Measurements from ENCODE around the gene ZDHHC19.
"Not testable (repeated sequence)": the region's sequence is repeated elsewhere in the genome, so short reads cannot be mapped to it uniquely, and the experiment has no call there.

ZDHHC19 gene

GRCh38 chr3:196210673-196211556 lies at the start of gene ZDHHC19:
ZDHHC19 (minus strand) TSS chr3:196211400; CDS start chr3:196211315, 85 bp downstream.
- H3K4me1 Mint-ChIP-seq (ENCODE audit: low read depth), result peaks cover 8% of the 10 kb centered on the region
- H3K9me3 Mint-ChIP-seq (ENCODE audit: low read depth), result no peaks in the 10 kb centered on the region
- no peak within 1 kb of the TSS for H3K4me3 Mint-ChIP-seq
- no peaks in the 10 kb centered on the region for H3K36me3 Mint-ChIP-seq
- no peak within 1 kb of the TSS for H3K27ac Mint-ChIP-seq
- no peaks in the 10 kb centered on the region for H3K27me3 Mint-ChIP-seq

DNA sequence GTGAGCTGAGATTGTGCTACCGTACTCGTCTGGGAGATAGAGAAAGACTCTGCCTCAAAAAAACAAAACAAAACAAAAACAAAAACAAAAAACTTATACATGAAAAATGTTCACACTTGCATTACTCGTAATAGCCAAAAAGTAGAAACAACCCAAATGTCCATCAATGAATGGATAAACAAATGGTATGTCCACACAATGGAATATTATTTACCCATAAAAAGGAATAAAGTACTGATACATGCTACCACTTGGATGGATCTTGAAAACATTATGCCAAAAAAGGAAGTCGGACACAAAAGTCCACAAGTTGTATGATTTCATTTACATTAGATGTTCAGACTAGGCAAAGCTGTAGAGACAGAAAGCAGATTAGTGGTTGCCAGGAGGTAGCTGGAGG lies 49.6 kb upstream of the ZDHHC19 start:
- no peak overlapping the region for H3K4me3 Mint-ChIP-seq
- no peak overlapping the region for H3K27ac Mint-ChIP-seq
- peaks cover 2% of the 10 kb centered on the region for H3K4me1 Mint-ChIP-seq (ENCODE audit: low read depth)
- H3K9me3 Mint-ChIP-seq (ENCODE audit: low read depth), result no peaks in the 10 kb centered on the region
- no peaks in the 10 kb centered on the region for H3K27me3 Mint-ChIP-seq
- peaks cover 11% of the 10 kb centered on the region for H3K36me3 Mint-ChIP-seq

DNA sequence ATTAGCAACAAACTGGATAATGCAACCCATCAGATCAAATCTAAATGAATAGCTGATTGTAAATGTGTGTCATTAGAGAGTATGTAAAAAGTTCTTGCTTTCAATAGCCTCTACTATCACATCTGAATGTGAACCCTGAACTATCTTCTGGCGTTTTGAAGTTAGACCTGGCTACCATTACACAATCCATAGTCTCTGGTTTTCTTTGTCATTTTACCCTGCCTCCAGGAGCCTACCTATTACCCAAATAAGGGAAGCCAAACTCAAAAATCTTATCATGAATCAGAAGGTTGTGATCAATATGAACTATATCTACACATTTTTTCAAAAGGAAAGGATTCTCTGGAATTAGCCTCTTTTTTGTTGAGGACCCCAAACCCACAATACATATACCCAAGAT lies 44.6 kb upstream of the ZDHHC19 start:
- no peaks in the 10 kb centered on the region for H3K9me3 Mint-ChIP-seq (ENCODE audit: low read depth)
- peak overlapping the region; percentile 46 for H3K27ac Mint-ChIP-seq
- H3K36me3 Mint-ChIP-seq, result peaks cover 10% of the 10 kb centered on the region
- no peak overlapping the region for H3K4me3 Mint-ChIP-seq
- H3K4me1 Mint-ChIP-seq (ENCODE audit: low read depth), result peaks cover 3% of the 10 kb centered on the region
- H3K27me3 Mint-ChIP-seq, result no peaks in the 10 kb centered on the region

DNA sequence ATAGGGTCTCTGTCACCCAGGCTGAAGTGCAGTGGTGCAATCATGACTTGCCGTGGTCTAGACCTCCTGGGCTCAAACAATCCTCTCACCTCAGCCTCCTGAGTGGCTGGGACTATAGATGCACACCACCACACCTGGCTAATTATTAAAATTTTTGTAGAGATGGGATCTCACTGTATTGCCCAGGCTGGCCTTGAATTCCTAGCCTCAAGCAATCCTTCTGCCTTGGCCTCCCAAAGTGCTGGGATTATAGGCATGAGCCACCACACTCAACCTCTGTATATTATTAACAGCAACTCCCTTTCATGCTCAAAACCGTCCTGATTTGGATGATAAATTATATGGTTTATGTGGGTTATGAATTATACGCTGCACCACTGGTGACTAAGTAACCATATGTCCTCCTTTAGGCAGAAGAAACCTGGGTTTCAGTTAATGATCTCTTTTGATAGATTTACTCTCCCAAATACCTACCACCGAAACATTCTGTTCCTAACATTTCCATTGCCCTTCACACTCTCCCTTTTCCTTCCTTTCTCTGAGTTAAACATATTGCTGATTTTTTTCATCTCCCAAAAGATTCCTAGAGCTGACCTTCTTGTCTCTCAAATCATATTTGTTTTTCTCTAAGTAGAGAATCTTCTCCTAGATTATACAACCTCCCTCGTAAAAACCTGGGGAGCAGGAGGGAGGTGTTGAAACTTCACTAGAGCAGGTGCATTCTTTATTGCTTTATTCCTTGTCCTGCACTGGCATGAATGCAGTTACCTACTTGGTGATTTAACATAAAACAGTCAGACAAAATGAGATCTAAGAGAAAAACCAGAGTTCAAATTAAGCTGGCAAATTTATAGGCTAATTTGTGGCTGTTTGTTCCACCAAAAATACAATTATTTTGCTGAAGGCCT lies 43.4 kb upstream of the ZDHHC19 start:
- no peak overlapping the region for H3K4me3 Mint-ChIP-seq

DNA sequence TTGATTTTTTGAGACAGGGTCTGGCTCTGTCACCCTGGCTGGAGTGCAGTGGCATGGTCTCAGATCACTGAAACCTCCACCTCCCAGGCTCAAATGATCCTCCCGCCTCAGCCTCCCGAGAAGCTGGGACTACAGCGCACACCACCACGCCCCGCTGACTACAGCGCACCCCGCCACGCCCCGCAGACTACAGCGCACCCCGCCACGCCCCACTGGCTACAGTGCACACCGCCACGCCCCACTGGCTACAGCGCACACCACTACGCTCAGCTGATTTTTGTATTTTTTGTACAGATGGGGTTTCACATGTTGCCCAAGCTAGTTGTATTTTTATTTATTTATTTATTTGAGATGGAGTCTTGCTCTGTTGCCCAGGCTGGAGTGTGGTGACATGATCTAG lies 40.7 kb upstream of the ZDHHC19 start:
- Mint-ChIP-seq H3K9me3 (ENCODE audit: low read depth) (no peaks in the 10 kb centered on the region), H3K36me3 (peaks cover 10% of the 10 kb centered on the region), H3K27me3 (no peaks in the 10 kb centered on the region), H3K4me1 (ENCODE audit: low read depth) (peaks cover 1% of the 10 kb centered on the region), H3K4me3 (no peak overlapping the region), H3K27ac (no peak overlapping the region)

More for the DNA sequence above, 43.4 kb upstream of the ZDHHC19 start:
- H3K27me3 Mint-ChIP-seq, result no peaks in the 10 kb centered on the region
- H3K36me3 Mint-ChIP-seq, result peaks cover 7% of the 10 kb centered on the region
- no peaks in the 10 kb centered on the region for H3K9me3 Mint-ChIP-seq (ENCODE audit: low read depth)
- peaks cover 3% of the 10 kb centered on the region for H3K4me1 Mint-ChIP-seq (ENCODE audit: low read depth)
- H3K27ac Mint-ChIP-seq, result peak overlapping the region; percentile 50

DNA sequence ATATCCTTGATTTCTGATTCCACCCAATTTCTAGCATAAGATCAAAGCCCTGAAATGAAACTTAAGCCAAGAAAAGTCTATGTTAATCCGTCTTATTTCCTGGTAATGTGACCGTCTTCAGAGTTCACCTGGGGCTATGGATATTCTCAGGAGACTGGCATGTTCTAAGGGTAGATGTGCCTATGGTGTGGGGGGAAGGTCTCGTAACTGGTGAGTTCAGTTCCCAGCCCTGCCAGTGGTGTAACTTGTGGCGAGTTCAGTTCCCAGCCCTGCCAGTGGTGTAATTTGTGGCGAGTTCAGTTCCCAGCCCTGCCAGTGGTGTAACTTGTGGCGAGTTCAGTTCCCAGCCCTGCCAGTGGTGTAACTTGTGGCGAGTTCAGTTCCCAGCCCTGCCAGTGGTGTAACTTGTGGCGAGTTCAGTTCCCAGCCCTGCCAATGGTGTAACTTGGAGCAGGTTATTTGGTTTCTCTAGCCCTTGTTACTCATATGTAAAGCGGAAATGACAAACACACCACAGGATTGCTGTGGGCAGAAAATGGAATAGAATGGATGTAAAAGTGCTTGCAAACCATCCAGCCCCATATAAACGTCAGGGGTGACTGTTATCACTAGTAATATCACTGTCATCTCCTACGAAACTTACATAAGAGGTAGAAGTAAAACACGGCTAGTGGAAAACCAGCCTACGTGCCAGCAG lies 35.6 kb upstream of the ZDHHC19 start:
- H3K36me3 Mint-ChIP-seq, result peaks cover 5% of the 10 kb centered on the region
- no peaks in the 10 kb centered on the region for H3K4me1 Mint-ChIP-seq (ENCODE audit: low read depth)
- no peak overlapping the region for H3K27ac Mint-ChIP-seq
- H3K4me3 Mint-ChIP-seq, result no peak overlapping the region
- H3K27me3 Mint-ChIP-seq, result no peaks in the 10 kb centered on the region
- H3K9me3 Mint-ChIP-seq (ENCODE audit: low read depth), result no peaks in the 10 kb centered on the region

DNA sequence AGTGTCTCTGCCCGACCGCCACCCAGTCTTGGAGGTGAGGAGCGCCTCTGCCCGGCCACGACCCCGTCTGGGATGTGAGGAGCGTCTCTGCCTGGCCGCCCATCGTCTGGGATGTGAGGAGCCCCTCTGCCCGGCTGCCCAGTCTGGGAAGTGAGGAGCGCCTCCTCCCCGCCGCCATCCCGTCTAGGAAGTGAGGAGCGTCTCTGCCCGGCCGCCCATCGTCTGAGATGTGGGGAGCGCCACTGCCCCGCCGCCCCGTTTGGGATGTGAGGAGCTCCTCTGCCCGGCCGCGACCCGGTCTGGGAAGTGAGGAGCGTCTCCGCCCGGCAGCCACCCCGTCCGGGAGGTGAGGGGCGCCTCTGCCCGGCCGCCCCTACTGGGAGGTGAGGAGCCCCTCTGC lies 33.0 kb upstream of the ZDHHC19 start:
- H3K27ac Mint-ChIP-seq; H3K36me3 Mint-ChIP-seq; H3K4me3 Mint-ChIP-seq; H3K27me3 Mint-ChIP-seq; H3K4me1 Mint-ChIP-seq (ENCODE audit: low read depth); H3K9me3 Mint-ChIP-seq (ENCODE audit: low read depth): not testable (repeated sequence)

GRCh38 chr3:196241704-196242103 lies 30.5 kb upstream of the ZDHHC19 start:
- Mint-ChIP-seq H3K27me3 (no peaks in the 10 kb centered on the region), H3K4me1 (ENCODE audit: low read depth) (peaks cover 6% of the 10 kb centered on the region), H3K9me3 (ENCODE audit: low read depth) (no peaks in the 10 kb centered on the region), H3K4me3 (no peak overlapping the region), H3K36me3 (peaks cover 2% of the 10 kb centered on the region), H3K27ac (peak overlapping the region; percentile 10)

- Mint-ChIP-seq H3K4me3 (no peak overlapping the region), H3K9me3 (ENCODE audit: low read depth) (no peaks in the 10 kb centered on the region), H3K4me1 (ENCODE audit: low read depth) (peaks cover 6% of the 10 kb centered on the region), H3K27ac (no peak overlapping the region), H3K36me3 (peaks cover 2% of the 10 kb centered on the region), H3K27me3 (no peaks in the 10 kb centered on the region)
Observed at GRCh38 chr3:196240424-196240823, 29.2 kb upstream of the ZDHHC19 start.

GRCh38 chr3:196238612-196239560 lies 27.7 kb upstream of the ZDHHC19 start:
- Mint-ChIP-seq H3K27me3 (no peaks in the 10 kb centered on the region), H3K36me3 (no peaks in the 10 kb centered on the region), H3K4me1 (ENCODE audit: low read depth) (peaks cover 6% of the 10 kb centered on the region), H3K9me3 (ENCODE audit: low read depth) (no peaks in the 10 kb centered on the region), H3K4me3 (no peak overlapping the region), H3K27ac (no peak overlapping the region)

GRCh38 chr3:196237203-196237602 lies 26.0 kb upstream of the ZDHHC19 start:
- H3K36me3 Mint-ChIP-seq, result no peaks in the 10 kb centered on the region

DNA sequence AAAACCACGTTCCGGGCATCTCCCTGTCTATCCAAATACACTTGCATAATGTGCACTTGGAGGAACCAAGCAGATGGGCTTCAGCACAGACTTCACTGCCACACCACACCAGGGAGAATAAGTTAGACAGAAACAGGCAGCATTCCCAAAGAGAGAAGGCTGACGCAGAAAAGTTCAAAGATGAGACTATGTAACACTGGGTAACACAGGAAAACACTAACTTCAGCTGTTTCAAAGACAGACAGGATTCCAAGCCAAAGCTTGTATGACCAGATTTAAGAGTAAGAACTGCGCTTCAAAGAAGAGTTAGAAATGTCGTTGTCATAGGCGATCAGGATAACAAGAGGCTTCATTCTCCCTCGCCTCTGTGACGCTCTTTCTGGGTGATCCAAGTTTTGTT lies 25.0 kb upstream of the ZDHHC19 start:
- H3K4me1 Mint-ChIP-seq (ENCODE audit: low read depth), result peaks cover 6% of the 10 kb centered on the region
- no peaks in the 10 kb centered on the region for H3K36me3 Mint-ChIP-seq
- no peaks in the 10 kb centered on the region for H3K9me3 Mint-ChIP-seq (ENCODE audit: low read depth)
- H3K27me3 Mint-ChIP-seq, result no peaks in the 10 kb centered on the region
- no peak overlapping the region for H3K27ac Mint-ChIP-seq
- no peak overlapping the region for H3K4me3 Mint-ChIP-seq

More at GRCh38 chr3:196237203-196237602, 26.0 kb upstream of the ZDHHC19 start:
- no peaks in the 10 kb centered on the region for H3K9me3 Mint-ChIP-seq (ENCODE audit: low read depth)
- no peaks in the 10 kb centered on the region for H3K27me3 Mint-ChIP-seq
- H3K4me3 Mint-ChIP-seq, result no peak overlapping the region
- peaks cover 6% of the 10 kb centered on the region for H3K4me1 Mint-ChIP-seq (ENCODE audit: low read depth)
- no peak overlapping the region for H3K27ac Mint-ChIP-seq

- Mint-ChIP-seq H3K4me3 (no peak overlapping the region), H3K9me3 (ENCODE audit: low read depth) (no peaks in the 10 kb centered on the region), H3K27ac (no peak overlapping the region), H3K4me1 (ENCODE audit: low read depth) (peaks cover 6% of the 10 kb centered on the region), H3K27me3 (no peaks in the 10 kb centered on the region), H3K36me3 (no peaks in the 10 kb centered on the region)
Observed at GRCh38 chr3:196235452-196236122, 24.4 kb upstream of the ZDHHC19 start.

Data from activated naive CD8-positive, alpha-beta T cell (primary cell).